ENCODE data around the gene KLF7.
"Not testable (repeated sequence)": the region's sequence is repeated elsewhere in the genome, so short reads cannot be mapped to it uniquely, and the experiment has no call there.

Gene KLF7

GRCh38 chr2:207038299-207038698 lies 127.4 kb downstream of the KLF7 start:
- no peak overlapping the region for H3K4me3 ChIP-seq (replicated peaks; ENCODE audit: low read depth, low read length)
- DNase-seq (ENCODE audit: extremely low read depth, low read depth) = no peak
- TF ChIP-seq CTCF (IDR thresholded peaks at IDR 0.05; ENCODE audit: low read depth, low read length, missing control alignments) = no peak

- H3K4me3 ChIP-seq (replicated peaks; ENCODE audit: low read depth, low read length) = no peak overlapping the region
- TF ChIP-seq CTCF (IDR thresholded peaks at IDR 0.05; ENCODE audit: low read depth, low read length, missing control alignments) = no peak
- no peak for DNase-seq (ENCODE audit: extremely low read depth, low read depth)
Measured at GRCh38 chr2:207037896-207038295, 127.9 kb downstream of the KLF7 start.

DNA sequence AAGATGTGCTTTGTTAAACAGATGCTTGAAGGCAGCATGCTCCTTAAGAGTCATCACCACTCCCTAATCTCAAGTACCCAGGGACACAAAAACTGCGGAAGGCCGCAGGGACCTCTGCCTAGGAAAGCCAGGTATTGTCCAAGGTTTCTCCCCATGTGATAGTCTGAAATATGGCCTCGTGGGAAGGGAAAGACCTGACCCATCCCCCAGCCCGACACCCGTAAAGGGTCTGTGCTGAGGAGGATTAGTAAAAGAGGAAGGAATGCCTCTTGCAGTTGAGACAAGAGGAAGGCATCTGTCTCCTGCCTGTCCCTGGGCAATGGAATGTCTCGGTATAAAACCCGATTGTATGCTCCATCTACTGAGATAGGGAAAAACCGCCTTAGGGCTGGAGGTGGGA lies 128.7 kb downstream of the KLF7 start:
- H3K4me3 ChIP-seq (replicated peaks; ENCODE audit: low read depth, low read length); DNase-seq (ENCODE audit: extremely low read depth, low read depth): not testable (repeated sequence)

DNA sequence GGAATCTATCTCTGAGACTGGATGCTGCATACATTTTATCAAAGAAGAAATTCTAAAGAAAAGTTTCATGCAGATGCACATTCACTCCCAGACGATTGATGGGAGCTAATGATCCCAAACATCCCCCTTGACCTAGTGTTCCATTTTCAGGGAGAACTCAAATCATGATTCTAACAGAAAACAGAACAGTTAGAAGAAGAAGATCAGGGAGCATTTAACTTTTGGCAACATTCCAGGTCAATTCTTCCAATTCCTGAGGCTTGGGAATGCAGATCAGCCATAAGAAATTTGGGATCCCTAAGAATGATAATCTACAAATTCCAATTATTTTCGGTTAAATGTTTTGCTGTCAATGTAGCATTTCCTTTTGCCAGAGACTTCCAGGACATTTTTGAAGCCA lies 129.9 kb downstream of the KLF7 start:
- DNase-seq (ENCODE audit: extremely low read depth, low read depth) = no peak
- H3K4me3 ChIP-seq (replicated peaks; ENCODE audit: low read depth, low read length) = no peak overlapping the region
- no peak for TF ChIP-seq CTCF (IDR thresholded peaks at IDR 0.05; ENCODE audit: low read depth, low read length, missing control alignments)

GRCh38 chr2:207032490-207032889 lies 133.3 kb downstream of the KLF7 start:
- no peak overlapping the region for H3K4me3 ChIP-seq (replicated peaks; ENCODE audit: low read depth, low read length)
- no peak for TF ChIP-seq CTCF (IDR thresholded peaks at IDR 0.05; ENCODE audit: low read depth, low read length, missing control alignments)
- DNase-seq (ENCODE audit: extremely low read depth, low read depth) = no peak
